GM12874 (cell line): ENCODE data around the gene OSBPL10.

Experiments
- TF ChIP-seq, protein P1 (sequence below): IDR thresholded peaks from 2 replicates; pipeline ENCODE4 v1.5.1; 2011; ENCODE audit warnings: low read depth, mild to moderate bottlenecking, control low read depth, low read length, moderate library complexity; ENCODE audit not compliant: insufficient read depth

The OSBPL10 gene

GRCh38 chr3:31858439-31858838 lies 122.6 kb downstream of the OSBPL10 start:
- TF ChIP-seq, protein P1, sequence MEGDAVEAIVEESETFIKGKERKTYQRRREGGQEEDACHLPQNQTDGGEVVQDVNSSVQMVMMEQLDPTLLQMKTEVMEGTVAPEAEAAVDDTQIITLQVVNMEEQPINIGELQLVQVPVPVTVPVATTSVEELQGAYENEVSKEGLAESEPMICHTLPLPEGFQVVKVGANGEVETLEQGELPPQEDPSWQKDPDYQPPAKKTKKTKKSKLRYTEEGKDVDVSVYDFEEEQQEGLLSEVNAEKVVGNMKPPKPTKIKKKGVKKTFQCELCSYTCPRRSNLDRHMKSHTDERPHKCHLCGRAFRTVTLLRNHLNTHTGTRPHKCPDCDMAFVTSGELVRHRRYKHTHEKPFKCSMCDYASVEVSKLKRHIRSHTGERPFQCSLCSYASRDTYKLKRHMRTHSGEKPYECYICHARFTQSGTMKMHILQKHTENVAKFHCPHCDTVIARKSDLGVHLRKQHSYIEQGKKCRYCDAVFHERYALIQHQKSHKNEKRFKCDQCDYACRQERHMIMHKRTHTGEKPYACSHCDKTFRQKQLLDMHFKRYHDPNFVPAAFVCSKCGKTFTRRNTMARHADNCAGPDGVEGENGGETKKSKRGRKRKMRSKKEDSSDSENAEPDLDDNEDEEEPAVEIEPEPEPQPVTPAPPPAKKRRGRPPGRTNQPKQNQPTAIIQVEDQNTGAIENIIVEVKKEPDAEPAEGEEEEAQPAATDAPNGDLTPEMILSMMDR: peak; percentile 10; the same call in 1 of the 2 replicates

GRCh38 chr3:31853580-31853979 lies 127.5 kb downstream of the OSBPL10 start:
- TF ChIP-seq, protein P1: no peak

DNA sequence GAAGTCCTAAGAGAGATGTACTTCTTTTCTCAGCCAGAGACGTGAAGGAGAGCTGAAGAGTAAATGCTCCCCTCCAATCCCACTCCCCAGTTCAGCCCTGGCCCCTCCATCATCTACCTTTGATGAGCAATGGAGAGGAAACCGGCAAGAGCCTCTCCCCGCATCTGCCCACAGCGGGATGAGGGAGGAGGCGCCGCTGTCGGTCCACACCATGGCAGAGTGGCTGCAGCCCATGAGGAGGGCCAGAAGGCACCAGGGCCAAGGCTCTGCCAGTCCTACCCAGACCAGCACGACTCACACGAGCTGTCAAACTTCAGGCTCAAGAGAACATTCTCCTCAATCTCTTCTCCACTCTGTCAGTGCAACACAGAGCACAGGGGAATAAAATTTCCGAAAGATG lies 129.8 kb downstream of the OSBPL10 start:
- TF ChIP-seq, protein P1: no peak

- TF ChIP-seq, protein P1: no peak
Observed at GRCh38 chr3:31848911-31849310, 132.2 kb downstream of the OSBPL10 start.

DNA sequence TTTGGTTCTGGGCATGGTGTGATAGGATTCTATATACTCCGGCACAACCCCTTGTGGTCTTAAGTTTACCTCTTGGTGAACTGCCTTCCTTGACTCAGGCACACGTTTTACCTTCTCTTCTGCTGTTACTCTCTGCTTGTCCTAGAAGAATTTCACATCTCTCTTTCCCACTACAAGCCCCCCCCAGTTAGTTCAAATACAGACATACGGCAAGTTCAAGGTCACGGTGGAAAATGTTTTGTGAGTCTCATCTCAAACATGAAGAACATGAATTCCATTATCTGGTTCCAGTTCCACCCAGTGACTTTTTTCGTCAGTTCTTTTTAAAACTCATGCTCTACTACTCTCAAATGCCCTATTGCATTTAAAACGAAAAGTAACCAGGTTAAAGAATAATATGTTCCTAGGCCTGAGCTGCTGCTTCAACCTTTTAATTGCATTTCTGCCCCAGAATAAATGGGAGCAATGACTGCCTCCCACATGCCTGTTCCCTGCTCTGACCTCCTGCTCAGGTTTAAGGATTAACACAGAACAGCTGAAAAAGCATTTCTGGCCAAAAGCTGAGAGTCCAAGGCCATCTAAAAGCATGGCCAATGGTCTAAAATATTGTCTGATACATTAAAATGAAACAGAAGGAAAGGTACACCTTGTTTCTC lies 132.8 kb downstream of the OSBPL10 start:
- TF ChIP-seq, protein P1: no peak

DNA sequence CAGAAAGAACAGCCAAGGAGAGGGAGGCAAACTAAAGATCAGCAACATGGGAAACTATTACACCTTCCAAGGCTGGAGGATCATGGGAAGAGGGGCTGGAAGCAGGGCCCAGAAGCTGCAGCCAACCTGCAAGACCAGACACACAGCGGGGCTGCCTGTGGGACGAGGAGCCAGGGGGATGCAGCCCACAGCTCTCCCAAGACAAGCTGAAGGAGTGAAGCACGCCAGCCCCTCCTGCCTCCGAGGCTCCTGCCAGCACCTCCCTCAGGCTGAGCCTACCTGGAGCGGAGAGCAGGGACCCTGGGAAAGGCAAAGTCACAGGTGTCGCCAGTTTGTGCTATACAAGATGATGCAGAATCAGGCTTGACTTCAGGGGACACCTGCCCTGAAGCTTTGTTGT lies 133.3 kb downstream of the OSBPL10 start:
- TF ChIP-seq, protein P1: no peak

DNA sequence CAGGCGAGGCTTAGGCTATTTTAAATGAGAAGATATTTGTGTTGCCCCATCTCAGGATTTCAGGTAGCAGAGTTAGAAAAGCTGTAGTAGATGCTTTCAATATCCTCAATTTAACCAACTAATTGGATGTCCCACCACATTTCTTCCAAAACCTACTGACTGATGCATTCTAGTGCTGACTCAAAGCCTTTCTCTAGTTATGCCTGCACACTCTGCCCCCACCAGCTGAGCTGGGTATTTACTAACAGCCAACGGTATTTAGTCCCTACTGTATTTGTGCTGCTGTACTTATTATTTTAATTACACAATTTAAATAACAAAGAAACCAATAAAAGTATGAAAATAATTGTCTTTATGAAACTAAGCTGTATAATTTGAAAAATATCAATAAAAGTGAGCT lies 139.5 kb downstream of the OSBPL10 start:
- TF ChIP-seq, protein P1: no peak
